D721Med (cell line): Measurements from ENCODE around the gene ABL2.
"Not testable (repeated sequence)": the region's sequence is repeated elsewhere in the genome, so short reads cannot be mapped to it uniquely, and the experiment has no call there.

Experiments used
- DNase-seq: peaks from one replicate; pipeline ENCODE4 v3.0.0; 2011; ENCODE audit warnings: low spot score; ENCODE audit not compliant: insufficient read length
- FAIRE-seq: peaks from 2 replicates; lab custom pipeline; 2011; peaks lifted over from hg19 to GRCh38; lab: Jason Lieb, UNC
- TF ChIP-seq, protein P1 (sequence below): IDR thresholded peaks from 2 replicates; pipeline ENCODE4 v1.5.1; 2012; ENCODE audit warnings: mild to moderate bottlenecking, control low read depth; ENCODE audit not compliant: insufficient read depth; ENCODE audit errors: missing control alignments

Gene ABL2

DNA sequence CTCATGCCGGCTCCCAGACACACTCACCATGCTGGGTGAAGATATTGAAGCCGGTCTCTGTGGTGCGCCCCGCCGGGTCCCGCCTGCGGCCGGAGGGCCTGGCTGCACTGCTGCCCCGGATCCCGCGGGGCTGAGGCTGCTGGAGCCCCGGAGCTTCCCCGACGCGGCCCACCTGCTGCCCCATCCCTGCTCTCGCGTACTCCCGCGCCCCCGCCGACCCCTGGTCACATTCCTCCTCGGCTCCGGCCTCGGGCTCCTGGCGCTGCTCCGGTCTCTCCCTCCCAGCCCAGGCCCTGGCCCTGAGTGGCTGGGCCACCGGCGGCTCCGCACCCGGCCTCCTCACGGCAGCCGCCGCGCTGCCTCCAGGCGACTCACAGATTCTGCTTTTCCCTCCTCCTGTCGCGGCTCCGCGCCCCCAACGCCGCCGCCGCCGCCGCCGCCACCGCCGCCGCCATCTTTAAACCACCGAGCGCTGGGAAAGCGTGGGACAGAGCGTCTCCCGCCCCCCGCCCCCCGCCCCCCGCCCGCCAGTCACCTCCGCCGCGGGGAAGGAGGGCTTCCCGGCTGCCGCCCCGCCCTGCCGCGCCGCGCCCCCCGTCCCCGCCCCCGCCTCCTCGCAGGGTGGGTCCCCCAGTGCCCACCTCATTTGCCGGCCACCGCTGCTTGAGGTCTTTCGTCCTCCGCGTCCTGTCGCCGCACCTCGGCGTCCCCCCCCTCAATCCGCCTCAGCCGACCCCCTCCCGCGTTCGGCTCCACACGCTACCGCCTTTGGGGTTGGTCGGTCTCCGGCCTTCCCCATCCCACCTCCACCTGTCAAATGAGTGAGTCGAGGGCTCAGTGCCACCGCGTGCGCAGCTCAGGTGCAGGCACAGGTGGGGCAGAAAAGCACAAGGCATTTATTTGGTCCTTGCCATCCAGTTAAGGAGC, at the start of gene ABL2:
Gene ABL2, minus strand, starts transcription at position 464 of the 927 bp plus-strand sequence. Its CDS starts 280 bp downstream, at position 184.
- FAIRE-seq (no peak), DNase-seq (peak; percentile 81)
- TF ChIP-seq, protein P1, sequence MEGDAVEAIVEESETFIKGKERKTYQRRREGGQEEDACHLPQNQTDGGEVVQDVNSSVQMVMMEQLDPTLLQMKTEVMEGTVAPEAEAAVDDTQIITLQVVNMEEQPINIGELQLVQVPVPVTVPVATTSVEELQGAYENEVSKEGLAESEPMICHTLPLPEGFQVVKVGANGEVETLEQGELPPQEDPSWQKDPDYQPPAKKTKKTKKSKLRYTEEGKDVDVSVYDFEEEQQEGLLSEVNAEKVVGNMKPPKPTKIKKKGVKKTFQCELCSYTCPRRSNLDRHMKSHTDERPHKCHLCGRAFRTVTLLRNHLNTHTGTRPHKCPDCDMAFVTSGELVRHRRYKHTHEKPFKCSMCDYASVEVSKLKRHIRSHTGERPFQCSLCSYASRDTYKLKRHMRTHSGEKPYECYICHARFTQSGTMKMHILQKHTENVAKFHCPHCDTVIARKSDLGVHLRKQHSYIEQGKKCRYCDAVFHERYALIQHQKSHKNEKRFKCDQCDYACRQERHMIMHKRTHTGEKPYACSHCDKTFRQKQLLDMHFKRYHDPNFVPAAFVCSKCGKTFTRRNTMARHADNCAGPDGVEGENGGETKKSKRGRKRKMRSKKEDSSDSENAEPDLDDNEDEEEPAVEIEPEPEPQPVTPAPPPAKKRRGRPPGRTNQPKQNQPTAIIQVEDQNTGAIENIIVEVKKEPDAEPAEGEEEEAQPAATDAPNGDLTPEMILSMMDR: no peak

DNA sequence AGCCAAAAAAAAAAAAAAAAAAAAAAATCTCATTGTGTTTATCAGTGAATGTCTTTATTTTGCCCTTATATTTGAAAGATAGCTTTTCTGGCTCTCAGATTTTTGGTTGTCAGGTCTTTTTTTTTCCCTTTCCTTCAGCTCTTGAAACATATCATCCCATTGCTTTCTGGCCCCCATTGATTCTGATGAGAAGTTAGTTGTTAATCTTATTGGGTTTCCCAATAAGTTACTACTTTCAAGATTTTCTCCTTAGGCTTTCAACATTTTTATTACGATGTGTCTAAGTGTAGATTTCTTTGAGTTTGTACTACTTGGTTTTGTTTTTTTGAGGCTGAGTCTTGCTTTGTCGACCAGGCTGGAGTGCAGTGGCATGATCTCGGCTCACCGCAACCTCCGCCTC, 49.4 kb upstream of the ABL2 start:
- FAIRE-seq: no peak
- no peak for DNase-seq
- TF ChIP-seq, protein P1: no peak

DNA sequence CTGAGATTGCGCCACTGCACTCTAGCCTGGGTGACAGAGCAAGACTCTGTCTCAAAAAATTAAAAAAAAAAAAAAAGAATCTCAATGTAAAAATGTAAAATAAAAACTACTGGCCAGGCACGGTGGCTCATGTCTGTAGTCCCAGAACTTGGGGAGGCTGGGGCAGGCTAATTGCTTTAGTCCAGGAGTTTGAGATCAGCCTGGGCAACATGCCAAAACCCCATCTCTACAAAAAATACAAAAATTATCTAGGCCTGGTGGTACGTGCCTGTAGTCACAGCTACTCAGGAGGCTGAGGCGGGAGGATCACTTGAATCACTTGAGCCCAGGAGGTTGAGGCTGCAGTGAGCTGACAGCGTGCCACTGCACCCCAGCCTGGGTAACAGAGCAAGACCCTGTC, 44.9 kb upstream of the ABL2 start:
- not testable (repeated sequence) for DNase-seq, FAIRE-seq

DNA sequence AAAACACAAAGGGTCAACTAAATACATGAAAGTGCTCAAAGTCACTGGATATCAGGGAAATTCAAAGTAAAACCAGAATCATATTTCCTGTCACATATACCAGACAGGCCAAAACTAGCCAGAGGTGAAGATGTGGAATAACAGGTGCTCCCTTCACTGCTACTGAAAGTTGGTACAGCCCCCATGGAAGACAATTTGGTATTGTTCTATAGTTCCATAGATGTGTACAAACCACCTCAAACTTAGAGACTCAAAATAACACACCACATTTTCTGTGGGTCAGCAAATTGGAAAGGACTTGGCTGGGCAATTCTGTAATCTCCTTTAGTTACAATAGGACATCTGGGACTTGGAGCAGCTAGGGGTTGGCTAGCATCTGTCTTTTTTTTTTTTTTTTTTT, 39.6 kb upstream of the ABL2 start:
- TF ChIP-seq, protein P1: no peak
- peak; percentile 58 for FAIRE-seq

DNA sequence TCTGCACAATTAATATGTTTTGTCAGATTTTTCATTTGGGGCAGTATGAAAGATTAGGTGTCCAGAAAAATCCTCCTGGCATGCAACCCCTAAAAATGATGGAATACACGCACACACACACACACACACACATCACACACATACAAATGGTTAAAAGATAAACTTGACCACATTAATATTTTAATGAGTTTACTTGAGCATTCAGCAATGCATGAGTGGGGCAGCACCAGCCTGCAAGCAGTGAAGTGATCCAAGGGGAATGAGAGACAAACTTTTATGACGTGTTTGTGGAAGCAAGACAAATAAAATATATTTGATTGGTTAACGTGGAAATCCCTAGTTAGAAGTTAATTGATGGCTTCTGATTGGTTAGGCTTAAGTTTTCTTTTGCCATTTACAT, 35.0 kb upstream of the ABL2 start:
- no peak for DNase-seq
- TF ChIP-seq, protein P1: no peak
- no peak for FAIRE-seq

More for the DNA sequence above, 39.6 kb upstream of the ABL2 start:
- DNase-seq: no peak

DNA sequence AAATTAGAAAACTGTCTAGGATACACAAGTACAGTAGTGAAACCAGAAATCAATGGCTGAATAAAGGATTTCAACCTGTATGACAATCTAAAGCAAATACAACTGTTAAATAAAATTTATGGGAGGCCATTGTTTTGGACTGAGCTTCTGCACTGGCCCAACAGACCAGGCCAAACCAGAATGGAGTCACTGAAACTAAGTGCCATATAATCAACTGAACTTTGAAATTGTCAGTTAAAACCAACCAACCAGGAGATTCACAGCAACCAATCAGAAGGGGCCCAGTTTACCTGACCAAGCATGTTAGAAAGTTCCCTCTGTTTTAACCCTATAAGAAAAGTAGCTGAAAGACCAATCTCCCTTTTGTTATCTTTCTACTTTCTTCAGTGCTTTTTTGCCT, 33.6 kb upstream of the ABL2 start:
- FAIRE-seq (no peak), DNase-seq (no peak)
- TF ChIP-seq, protein P1: no peak

DNA sequence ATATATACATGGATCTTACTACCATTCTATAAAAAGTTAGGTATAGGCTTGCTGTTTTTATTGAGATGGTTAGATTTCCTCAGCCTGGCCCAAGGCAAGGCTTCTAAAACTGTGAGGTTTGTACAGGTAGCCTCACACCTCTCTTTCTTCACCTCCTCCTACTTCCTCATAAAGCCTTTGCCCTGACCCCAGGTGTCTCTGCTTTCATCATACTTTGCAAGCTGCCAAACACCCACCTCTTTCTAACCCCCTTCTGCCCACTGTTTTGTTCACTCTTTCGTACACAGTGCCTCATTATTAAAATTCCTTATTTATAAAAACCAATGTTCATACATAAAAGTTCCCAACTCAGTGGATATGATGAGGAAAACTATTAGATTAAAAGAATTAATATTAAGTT, 32.7 kb upstream of the ABL2 start:
- FAIRE-seq (no peak), DNase-seq (no peak)
- TF ChIP-seq, protein P1: no peak
